Activated T-cell treated with anti-CD3 and anti-CD28 coated beads for 24 hours (primary cell): ENCODE results near the gene RASL11A.
"Not testable (repeated sequence)": the region's sequence is repeated elsewhere in the genome, so short reads cannot be mapped to it uniquely, and the experiment has no call there.

Experiments used
- DNase-seq: peaks from one replicate; pipeline ENCODE4 v3.0.0-alpha.2; 2020; ENCODE audit warnings: low read depth

Gene RASL11A

DNA sequence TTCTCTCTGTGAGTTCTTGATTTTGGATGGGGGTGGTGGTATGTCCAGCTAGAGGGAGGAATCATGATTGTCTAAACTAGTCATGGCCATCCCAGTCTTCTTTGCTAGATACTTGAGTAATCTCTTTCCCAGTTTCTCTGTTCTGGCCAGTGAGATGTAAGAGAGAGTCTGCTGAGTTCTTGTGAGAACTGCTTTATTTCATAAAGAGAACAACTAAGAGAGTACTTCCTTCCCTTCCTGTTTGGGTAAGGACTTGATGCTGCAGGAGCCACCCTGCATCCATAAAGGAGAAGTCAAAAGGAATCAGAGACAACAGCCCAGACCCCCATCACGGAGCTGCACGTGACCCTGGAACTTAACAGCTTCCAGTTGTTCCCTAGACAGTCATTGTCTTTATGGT, 3.0 kb upstream of the RASL11A start:
- no peak for DNase-seq

DNA sequence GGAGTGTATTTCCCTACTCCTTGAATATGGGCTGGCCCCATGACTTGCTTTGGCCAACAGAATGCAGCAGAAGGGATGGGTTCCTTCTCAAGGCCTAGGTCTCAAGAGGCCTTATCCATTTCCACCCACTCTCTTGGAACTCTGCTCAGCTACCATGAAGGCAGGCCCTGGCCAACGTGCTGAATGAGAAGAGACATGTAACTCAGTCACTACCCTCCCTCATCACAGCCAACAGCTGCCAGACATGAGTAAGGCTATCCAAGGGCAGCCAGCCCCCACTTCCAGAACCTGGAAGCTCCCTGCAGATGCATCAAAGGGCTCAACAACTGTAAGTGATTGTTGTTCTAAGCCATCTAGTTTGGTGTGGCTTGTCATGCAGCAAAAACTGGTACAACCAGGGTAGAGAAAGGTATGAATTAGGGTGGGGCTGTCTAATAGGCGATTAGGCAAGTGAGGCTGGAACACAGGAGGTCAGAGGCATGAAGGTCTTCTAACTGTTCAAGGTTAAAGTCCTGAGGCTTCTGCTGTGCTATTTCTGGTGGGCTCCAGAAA, 1.4 kb upstream of the RASL11A start:
- DNase-seq, result no peak

DNA sequence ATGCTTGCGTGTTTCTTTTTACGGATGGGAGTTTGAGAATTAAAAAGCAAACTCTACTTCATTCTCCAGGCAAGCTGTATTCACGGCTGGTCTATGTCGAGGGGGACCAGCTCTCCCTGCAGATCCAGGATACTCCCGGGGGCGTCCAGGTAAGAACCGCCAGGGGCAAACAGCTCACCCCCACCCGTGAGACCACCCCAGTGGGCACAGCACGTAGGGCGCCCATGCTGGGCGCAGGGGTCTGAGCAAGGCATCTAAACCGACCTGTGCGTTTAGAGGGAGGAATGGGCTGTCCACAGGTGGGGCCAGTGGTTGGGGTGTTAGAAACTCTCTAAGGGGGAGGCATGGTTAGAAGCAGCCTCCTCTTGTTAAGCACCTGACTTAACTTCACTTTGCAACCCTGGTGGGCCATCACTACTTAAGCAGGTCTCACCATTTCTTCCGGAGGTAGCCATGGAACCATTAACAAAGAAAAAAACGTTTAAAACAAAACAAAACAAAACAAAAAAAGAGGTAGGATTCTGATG, 1.0 kb downstream of the RASL11A start:
- DNase-seq, result no peak

DNA sequence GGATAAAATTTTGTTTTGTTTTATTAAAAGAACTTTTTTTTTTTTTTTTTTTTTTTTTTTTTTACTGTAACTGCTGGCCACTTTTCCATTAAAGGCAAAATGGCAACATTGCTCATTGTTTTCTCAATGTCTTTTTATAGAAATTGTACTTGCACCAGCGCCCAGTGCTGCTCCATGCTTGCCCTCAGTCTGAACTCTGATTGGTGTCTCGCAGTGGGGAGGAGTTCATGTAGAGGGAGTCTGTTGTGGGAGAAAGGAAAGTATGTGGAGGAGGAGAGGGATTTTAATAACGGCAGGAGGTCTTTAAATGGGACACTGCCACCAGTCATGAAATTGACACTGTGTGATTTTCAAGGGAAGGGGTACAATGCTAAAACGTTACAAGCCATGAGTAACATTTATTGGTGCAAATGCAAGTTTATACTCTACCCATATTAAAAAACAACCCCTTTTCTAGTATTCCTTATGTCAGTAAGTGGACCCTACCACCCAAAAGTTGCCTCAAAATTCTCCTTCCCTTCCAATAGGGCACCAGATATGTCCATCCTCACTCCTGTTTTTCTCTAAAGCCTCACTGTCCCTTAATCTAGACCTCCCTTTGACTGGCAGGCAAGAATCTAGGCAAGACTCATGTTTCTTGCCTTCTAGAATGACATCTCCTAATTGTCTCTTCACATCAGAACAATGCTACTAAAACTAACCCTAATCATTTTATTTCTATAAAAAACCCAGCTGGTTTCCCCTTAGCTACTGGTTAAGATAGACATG, 3.2 kb downstream of the RASL11A start:
- DNase-seq, result no peak

DNA sequence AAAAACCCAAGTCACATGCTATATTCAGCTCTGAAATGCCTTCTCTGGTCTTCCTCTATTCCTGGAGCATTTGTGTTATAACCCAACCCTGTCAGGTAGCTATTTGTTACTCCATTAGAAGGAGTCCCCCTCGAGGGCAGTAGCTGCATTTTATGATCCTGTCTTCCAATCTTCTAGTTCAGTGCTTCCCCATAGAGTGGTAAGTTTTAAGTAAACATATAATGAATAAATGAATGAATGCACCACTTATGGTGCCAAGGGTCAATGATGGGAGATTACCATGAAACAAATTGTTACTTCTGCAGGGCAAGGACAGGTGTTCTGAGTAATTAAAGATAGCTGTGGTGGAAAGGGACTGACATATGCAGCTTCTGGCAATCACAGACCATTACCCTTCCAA, 4.0 kb downstream of the RASL11A start:
- no peak for DNase-seq

DNA sequence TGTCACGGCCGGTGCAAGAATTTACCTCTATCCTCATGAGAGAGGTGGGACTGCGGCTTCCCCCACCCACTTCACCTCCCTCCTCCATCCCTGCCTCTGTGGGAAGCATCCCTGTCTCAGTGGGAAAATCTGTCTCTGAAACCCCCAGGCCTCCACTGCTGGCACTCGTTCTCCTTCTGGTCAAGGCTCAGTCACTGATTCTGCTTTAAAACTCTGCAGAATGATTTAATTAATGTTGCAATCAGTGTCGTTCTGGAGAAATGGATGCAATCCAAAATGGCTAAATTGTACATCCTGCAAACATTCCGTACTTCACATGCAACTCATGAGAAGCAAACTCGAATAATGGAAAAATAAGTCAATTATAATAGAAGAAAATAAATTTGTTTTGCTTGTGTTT, 5.6 kb downstream of the RASL11A start:
- DNase-seq, result no peak

DNA sequence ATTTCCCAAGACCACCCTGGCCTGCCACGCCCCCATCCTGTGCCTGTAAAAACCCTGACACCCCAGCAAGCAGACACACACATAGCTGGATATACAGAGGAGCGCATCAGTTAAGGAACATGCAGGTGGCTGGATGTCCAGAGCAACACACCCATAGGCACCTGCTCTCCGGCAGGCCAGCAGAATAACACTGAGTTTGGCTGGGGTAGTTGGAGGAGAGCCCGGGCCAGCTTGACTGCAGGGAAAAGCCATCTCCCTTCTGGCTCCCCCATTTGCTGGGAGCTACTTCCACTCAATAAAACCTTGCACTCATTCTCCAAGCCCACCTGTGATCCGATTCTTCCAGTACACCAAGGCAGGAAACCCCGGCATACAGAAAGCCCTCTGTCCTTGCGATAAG, 8.9 kb downstream of the RASL11A start:
- no peak for DNase-seq

DNA sequence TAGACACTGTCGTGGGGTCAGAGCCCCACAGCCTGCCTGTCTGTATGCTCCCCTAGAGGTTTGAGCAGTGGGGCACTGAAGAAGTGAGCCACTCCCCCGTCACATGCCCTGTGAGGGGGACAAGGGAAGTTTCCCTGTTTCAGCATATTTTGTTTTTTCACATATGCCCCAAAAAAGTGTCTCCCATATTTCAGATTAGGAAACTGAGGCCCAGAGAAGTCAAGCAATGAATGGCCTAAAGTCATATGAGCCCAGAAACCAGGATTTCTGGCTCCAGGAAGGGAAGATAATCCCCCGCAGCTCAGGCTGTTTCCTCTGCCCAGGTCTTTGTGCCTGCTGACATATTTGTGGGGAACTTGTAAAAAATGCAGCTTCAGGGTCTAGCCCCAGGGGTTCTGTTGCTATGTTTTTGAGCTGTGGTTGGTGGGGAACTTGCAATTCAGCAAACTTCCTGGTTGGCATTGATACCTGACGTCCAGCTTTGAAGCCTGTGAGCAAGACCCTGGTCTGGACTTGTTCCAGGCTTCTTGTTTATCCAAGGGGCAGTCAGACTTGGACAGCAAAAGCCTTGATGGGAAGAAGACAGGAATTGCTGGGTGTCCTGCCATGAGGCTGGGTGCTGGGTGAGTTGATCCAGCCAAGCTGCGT, 9.5 kb downstream of the RASL11A start:
- DNase-seq, result no peak

DNA sequence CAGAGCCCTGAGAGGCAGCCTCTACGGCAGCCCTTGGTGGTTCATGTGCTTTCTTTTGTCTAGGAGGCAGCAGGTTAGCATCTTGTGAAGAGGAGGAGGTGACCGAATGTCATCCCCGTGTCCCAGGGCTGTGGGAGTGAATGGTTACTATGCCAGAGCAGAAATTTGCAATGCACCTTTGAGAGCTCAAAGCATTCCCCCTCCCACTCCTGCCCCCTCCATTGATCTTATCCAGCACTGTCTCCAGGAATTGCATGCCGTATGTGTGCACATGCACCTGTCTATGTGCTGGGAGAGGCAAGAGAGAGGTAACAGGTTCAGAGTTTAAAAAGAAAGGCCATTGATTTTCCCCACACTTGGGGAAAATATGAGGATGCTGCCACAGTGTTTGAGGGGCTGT, 10.2 kb downstream of the RASL11A start:
- no peak for DNase-seq

DNA sequence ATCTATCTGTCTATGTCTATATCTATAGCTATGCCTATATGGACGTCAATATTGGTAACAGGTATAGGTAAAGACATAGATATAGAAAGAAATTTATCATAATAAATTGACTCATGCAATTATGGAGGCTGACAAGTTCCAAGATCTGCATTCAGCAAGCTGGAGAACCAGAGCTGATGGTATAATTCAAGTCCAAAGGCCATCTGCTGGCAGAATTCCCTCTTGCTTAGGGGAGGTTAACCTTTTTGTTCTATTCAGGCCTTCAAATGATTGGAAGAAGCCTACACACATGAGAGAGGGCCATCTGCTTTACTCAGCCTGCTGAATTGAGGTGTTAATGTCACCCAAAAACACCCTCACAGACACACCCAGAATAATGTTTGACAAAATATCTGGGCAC, 10.8 kb downstream of the RASL11A start:
- no peak for DNase-seq

DNA sequence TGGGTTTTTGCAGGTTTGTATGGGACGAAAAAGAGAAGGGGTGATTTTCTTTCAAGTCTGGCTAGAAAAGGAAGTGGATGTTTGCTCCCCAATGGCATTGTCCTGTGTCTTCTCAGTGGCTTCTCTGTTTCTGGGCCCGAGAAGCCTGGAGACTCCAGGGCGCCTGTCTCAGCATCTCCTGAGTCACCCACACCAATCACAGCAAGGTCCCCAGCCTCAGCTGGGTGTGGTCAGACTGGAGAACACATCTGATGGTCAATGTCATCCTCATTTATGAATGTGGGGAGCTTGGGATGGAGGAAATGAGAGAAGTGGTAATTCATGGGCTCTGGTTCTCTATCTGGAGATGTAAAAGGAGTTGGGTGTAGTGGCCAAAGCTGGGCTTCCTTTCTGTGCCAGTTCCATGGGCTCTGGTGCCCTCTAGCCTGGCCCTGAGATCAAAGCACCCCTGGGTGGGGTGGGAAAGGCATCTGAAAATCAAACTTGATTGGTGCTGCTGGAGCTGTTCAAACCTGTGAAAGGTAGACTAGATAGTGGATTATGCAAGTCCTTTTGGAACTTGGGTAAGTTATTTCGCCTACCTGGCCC, 13.4 kb downstream of the RASL11A start:
- no peak for DNase-seq

DNA sequence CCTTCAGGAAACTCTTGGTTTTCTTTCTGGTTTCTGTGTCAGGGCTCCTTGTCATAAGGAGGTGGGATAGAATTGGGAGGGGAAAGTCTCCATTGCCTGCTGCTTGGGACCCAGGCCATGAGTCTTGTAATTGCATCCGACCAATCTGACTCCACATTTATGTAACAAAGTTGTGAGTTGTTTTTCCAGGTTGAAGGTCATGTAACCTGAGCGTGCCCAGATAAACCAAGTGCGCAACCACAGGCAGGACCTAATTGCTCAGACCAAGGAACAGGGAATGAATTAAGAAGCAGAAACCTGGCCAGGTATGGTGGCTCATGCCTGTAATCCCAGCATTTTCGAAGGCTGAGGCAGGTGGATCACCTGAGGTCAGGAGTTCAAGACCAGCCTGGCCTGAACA, 17.8 kb downstream of the RASL11A start:
- DNase-seq, result no peak

DNA sequence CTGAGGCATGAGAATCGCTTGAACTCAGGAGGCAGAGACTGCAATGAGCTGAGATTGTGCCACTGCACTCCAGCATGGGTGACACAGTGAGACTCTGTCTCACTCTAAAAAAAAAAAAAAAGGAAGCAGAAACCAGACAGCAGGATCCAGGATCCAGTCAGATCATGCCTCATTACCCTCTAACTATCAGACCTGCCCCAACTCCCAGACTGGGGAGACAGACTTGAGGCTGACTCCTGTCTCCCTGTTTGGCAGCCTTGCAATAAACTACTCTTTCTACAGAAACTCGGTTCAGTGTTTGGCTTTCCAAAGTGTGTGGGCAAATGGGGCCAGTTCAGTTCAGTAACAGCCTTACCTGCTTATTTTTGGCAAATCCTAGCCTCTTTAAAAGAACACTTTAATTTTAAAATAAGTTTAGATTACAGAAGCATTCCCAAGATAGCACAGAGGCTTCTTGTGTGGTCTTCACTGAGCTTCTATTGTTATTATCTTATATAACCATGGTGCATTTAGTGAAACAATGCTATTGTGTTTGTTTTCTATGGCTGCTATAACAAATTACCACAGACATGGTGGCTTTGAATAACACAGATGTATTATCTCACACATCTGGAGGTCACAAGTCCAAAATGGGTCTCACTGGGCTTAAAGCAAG, 18.5 kb downstream of the RASL11A start:
- DNase-seq, result no peak

DNA sequence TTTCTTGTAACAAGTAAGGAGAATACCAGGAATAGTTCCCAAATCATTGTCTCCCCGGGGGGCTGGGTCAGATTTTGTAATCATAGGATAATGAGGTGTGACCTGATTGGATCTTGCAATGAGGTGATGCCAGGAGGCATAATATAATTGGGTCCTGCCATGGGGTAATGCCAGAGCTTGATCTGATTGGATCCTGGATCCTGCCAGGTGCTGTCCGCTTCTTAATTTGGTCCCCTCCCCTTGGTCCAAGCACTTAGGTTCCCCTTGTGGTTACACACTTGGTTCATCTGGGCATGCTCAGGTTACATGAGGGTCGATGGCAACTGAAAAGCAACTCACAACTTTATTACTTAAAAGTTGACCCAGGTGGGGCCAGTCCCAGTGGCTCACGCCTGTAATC, 20.1 kb downstream of the RASL11A start:
- no peak for DNase-seq

DNA sequence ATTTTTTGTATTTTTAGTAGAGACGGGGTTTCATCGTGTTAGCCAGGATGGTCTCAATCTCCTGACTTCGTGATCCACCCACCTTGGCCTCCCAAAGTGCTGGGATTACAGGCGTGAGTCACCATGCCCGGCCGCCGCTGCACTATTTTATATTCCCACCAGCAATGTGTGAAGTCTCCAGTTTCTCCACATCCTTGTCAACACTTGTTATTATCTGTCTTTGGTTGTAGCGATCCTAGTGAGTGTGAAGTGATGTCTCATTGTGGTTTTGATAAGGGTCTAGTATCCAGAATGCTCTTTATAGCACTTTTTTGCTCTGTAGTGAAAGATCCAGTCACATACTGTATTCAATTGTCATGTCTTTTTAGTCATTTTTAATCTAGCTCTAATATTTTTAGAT, 21.3 kb downstream of the RASL11A start:
- not testable (repeated sequence) for DNase-seq

DNA sequence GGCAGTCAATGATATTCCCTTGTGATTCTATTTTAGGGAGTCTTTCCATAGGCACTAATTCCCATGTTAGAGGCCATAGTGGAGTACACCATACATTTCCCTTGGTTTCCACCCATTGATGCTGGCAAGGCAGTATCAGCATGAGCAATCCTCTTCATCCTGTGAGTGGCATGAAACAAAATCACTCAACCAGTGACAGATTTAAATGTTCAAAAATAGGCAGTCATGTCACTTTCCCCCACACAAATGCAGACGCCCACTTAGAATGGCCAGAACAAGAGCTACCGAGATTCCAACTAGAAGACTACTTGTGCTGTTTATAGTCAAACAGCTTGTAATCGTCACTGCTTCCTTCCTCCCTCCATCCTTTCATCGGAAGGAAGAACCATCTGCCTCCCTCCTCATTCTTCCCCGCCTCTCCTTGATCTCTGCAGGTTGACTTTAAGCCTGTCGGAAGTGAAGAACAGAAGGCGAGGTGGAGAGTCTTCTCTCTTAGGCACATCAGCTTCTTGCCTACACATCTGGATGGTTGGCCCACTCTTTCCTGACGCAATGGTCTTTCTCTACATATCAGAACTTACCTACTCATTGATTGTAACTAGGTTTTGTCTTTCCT, 22.6 kb downstream of the RASL11A start:
- no peak for DNase-seq

DNA sequence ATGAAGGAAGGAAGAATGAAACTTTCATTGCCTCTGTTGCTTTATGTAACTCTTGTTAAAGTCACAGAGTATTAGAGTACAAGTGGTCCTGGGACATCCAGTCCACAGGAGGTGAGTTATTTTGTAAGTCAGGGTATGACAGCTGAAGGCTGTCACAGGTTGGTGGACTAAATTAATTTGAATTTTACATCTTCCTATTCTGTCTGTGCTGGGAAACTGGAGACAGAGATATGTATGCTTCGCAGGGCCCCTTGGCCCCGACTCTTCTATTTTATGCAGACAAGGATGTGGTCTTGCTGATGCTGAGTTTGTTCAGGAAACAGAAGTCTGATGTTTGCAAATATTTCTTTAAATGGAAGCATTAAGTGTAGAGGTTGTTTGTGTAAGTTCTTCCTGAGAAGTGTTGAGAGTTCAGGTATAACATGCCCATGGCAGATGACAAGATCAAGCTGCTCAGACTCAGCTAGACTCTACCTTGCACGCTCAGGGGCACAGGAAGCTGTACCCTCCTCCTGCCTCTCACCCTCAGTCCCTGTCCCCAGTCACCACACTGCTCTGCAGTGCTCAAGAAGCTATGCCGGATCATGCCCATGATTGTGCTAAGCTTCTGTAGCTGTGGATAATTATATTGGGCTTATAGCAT, 23.4 kb downstream of the RASL11A start:
- DNase-seq, result no peak

DNA sequence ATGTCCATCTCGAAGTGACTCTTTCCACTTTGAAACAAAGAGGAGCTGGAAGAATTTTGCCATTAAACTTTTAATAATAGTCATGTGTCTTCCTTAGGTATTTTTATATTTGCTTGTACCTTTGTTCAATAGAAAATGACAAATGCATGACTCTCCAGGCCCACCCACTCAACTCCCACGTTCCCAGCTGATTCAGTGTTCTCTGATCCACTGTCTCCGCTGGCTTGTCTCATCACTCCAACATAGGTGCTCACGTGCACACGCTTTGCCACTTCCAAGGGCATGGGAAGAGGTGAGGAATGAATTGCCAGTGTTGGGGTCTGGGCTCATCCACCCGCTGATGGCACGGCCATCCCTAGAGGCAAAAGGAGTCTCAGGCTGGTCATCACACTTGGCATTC, 24.5 kb downstream of the RASL11A start:
- DNase-seq, result no peak

DNA sequence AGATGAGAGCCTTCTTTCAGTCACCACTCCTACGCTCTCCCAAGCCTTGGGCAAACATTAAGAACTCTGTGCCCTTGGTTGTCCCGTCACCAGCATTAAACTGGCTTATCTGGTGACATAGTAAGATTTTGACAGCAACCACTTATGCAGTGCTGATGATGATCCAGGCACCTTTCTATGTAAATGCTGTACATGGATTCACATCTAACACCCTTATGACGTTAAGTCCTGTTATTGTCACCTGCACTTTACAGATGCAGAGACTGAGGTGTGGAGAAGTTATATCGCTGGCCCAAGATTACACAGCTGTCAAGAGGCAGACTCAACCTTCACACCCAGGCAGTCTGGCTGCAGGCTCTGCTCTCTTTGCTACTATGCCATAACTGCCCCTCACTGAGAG, 25.0 kb downstream of the RASL11A start:
- no peak for DNase-seq

DNA sequence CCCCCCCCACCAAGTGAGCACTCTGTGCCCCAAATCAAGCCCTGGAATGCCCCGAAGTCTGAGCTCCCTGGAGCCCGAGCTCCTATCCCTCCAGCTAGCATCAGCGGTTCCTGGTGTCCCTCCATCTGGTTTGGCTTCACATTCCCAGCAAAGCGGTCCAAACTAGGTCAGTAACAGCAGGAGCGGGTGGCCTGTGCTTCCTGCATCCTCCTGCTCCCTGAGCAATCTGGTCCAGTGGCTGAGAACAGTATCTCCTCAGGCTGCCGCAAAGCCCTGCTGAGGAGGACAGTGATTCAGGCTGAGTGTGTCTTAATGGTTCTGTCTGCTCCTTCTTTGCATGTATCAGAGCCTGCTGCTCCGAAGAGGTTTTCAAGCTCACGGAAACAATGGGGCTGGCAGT, 25.9 kb downstream of the RASL11A start:
- no peak for DNase-seq

DNA sequence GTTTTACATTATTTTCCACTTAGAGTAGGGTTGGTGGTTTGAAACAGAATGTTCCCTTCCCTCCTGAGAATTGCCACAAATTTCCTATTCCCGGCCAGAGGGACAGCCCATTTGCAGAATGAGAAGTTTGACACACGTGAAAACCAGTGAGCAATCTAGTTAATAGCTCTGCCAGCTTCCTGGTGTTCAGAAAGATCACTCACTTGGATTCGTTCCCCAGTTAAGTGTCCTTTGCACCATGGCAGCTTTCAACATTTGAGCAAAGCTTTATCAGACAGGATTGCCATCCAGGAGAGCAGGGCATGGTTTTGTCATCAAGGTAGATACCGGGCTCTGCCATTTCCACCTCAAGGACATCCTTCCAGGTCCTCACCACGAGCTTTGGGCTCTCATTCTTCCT, 28.2 kb downstream of the RASL11A start:
- DNase-seq, result no peak

DNA sequence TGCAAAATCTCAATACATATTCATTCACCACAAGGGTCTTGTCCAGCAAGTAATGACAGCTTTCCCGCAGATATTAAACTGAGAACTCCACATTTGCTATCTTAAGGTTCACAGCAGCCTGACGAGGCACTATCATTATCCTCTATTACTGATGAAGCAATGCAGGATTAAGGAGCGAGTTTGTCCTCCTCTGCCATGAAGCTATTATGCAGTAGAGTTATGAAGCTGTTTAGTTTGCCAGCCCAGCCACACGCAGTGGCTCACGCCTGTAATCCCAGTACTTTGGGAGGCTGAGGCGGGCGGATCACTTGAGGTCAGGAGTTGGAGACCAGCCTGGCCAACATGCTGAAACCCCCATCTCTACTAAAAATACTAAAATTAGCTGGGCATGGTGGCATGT, 29.8 kb downstream of the RASL11A start:
- not testable (repeated sequence) for DNase-seq
